ENCODE measurements around the gene HBB. TPM values are rescaled to one million over a fixed set of nuclear protein-coding genes. Genes with fewer than 3 reads are reported as not detected.

The HBB gene
- polyA plus RNA-seq, 2 of the 4 experiments (the other 2 are of a cell fraction), result not detected

GRCh38 chr11:5203366-5203765 is 23.5 kb downstream of the HBB start:
- POLR2A ChIA-PET, result no interaction called here
- Histone ChIP-seq H3K9me3 (no peaks in the 10 kb centered on the region), H3K4me2 (no peak overlapping the region), H3K27ac (no peak overlapping the region), H3K4me3 (no peak overlapping the region), H3K4me1 (no peaks in the 10 kb centered on the region)
- 26% methylated on average over 2 of the region's 2 CpGs for WGBS (ENCODE audit: missing lambda C conversion rate)
- no peak for ATAC-seq
- no peak for FAIRE-seq
- DNase-seq (ENCODE audit: low read depth in 1 of 2, low spot score in 1 of 2), result no peak
- no peak for TF ChIP-seq JUNB (IDR thresholded peaks at IDR 0.05)
- CTCF ChIA-PET, result interaction anchor here (0.5 to 5.6 kb wide), 10 partner anchors 75 to 1233 kb away, joined by 3 to 44 read pairs (median 5); no protein-coding TSS in a partner anchor

GRCh38 chr11:5200582-5200981 is 26.3 kb downstream of the HBB start, which contains the start of gene OR51V1:
Gene OR51V1 (minus strand): TSS chr11:5200682. CDS start chr11:5200682, 0 bp downstream.
- DNase-seq (ENCODE audit: low read depth in 1 of 2, low spot score in 1 of 2), result no peak
- Histone ChIP-seq H3K9me3 (no peaks in the 10 kb centered on the region), H3K4me1 (no peaks in the 10 kb centered on the region), H3K4me2 (no peak within 1 kb of the TSS), H3K4me3 (no peak within 1 kb of the TSS), H3K27ac (no peak within 1 kb of the TSS)
- ATAC-seq, result no peak
- ChIA-PET POLR2A (interaction anchor here (1.3 kb wide), 1 partner anchor 91 kb away, joined by 3 read pairs; no protein-coding TSS in a partner anchor), CTCF (interaction anchor here (1.0 to 5.6 kb wide), 2 partner anchors 90 to 181 kb away, joined by 4 to 44 read pairs; no protein-coding TSS in a partner anchor)
- 6% methylated on average over 1 of the region's 1 CpG for WGBS (ENCODE audit: missing lambda C conversion rate)
- TF ChIP-seq CBX2 (IDR thresholded peaks at IDR 0.05; ENCODE audit: borderline replicate concordance, low read depth) (no peak), EP300 (IDR thresholded peaks at IDR 0.05) (no peak), CHD2 (IDR thresholded peaks at IDR 0.05; ENCODE audit: low read length, partially characterized antibody) (no peak), HOXA7 (CRISPR knock-in tag; IDR thresholded peaks at IDR 0.05) (no peak)
- no peak for FAIRE-seq

GRCh38 chr11:5198285-5198684 is 28.6 kb downstream of the HBB start:
- Histone ChIP-seq H3K4me2 (no peak overlapping the region), H3K27ac (no peak overlapping the region), H3K4me3 (no peak overlapping the region), H3K4me1 (no peaks in the 10 kb centered on the region), H3K9me3 (no peaks in the 10 kb centered on the region)
- DNase-seq (ENCODE audit: low read depth in 1 of 2, low spot score in 1 of 2) (no peak), ATAC-seq (no peak), FAIRE-seq (no peak)
- TF ChIP-seq ELK1 (IDR thresholded peaks at IDR 0.05; ENCODE audit: low read depth, low read length) (no peak), CTCF (IDR thresholded peaks at IDR 0.05) (no peak), REST (IDR thresholded peaks at IDR 0.05) (no peak)
- CTCF ChIA-PET, result interaction anchor here (1.1 kb wide), 2 partner anchors 9 to 85 kb away, joined by 3 read pairs; no protein-coding TSS in a partner anchor
- POLR2A ChIA-PET, result no interaction called here

- H3K4me2 ChIP-seq, result no peak overlapping the region
- H3K4me3 ChIP-seq, result no peak overlapping the region
- 57% methylated on average over 3 of the region's 3 CpGs for WGBS (ENCODE audit: missing lambda C conversion rate)
- no peaks in the 10 kb centered on the region for H3K9me3 ChIP-seq
- no peak overlapping the region for H3K27ac ChIP-seq
- no peaks in the 10 kb centered on the region for H3K4me1 ChIP-seq
- ChIA-PET POLR2A (no interaction called here), CTCF (interaction anchor here (1.1 kb wide), 2 partner anchors 8 to 86 kb away, joined by 3 read pairs; no protein-coding TSS in a partner anchor)
- FAIRE-seq (no peak), DNase-seq (ENCODE audit: low read depth in 1 of 2, low spot score in 1 of 2) (no peak), ATAC-seq (no peak)
- TF ChIP-seq MYC (IDR thresholded peaks at IDR 0.05; ENCODE audit: borderline replicate concordance, low read length), result no peak
- TF ChIP-seq ZSCAN20 (CRISPR knock-in tag; IDR thresholded peaks at IDR 0.05), result no peak
- no peak for TF ChIP-seq NPAS2 (CRISPR knock-in tag; IDR thresholded peaks at IDR 0.05; ENCODE audit: borderline replicate concordance)
- TF ChIP-seq ESRRA (IDR thresholded peaks at IDR 0.05; ENCODE audit: borderline replicate concordance, low read length), result no peak
- no peak for TF ChIP-seq JUN (IDR thresholded peaks at IDR 0.05)
- no peak for TF ChIP-seq RARB (CRISPR knock-in tag; IDR thresholded peaks at IDR 0.05)
- no peak for TF ChIP-seq SMC3 (IDR thresholded peaks at IDR 0.05)
- TF ChIP-seq KDM5A (IDR thresholded peaks at IDR 0.05), result no peak
- TF ChIP-seq BCL3 (IDR thresholded peaks at IDR 0.05), result no peak
- TF ChIP-seq ZNF302 (CRISPR knock-in tag; IDR thresholded peaks at IDR 0.05), result no peak
- no peak for TF ChIP-seq CEBPB (IDR thresholded peaks at IDR 0.05)
- no peak for TF ChIP-seq PBX3 (IDR thresholded peaks at IDR 0.05)
- TF ChIP-seq HDAC2 (IDR thresholded peaks at IDR 0.05), result no peak
- TF ChIP-seq POLR2A (IDR thresholded peaks at IDR 0.05; ENCODE audit: low read length), result no peak
Observed at GRCh38 chr11:5197536-5197935, 29.3 kb downstream of the HBB start.

Measured in A549 (cell line).